ENCODE results near the gene PLCH2.

DNA sequence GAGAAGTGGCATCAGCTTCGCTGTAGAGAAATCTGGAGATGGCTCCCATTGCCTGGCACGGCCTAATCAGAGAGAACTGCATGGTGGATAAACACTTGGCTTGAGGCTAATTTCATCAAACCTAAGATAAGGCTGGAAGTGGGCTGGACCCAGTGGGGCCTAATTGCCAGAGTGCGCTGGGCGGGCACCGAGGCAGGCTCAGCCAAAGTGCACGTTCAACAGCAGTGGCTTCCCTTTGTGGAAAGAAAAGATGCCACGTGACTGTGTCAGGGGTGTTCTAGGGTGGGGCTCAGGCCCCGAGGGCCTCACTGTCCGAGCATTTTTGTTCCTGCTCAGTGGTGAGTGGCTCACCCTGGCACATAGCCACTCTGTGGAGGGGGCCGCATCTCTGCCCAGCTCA lies 5.8 kb downstream of the PLCH2 start:
- TF ChIP-seq, protein P1, sequence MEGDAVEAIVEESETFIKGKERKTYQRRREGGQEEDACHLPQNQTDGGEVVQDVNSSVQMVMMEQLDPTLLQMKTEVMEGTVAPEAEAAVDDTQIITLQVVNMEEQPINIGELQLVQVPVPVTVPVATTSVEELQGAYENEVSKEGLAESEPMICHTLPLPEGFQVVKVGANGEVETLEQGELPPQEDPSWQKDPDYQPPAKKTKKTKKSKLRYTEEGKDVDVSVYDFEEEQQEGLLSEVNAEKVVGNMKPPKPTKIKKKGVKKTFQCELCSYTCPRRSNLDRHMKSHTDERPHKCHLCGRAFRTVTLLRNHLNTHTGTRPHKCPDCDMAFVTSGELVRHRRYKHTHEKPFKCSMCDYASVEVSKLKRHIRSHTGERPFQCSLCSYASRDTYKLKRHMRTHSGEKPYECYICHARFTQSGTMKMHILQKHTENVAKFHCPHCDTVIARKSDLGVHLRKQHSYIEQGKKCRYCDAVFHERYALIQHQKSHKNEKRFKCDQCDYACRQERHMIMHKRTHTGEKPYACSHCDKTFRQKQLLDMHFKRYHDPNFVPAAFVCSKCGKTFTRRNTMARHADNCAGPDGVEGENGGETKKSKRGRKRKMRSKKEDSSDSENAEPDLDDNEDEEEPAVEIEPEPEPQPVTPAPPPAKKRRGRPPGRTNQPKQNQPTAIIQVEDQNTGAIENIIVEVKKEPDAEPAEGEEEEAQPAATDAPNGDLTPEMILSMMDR (IDR thresholded peaks at IDR 0.05) = no peak
- no peak for TF ChIP-seq POLR2A (IDR thresholded peaks at IDR 0.05)
